ENCODE data around the gene FGFR3. TPM values are rescaled to one million over a fixed set of nuclear protein-coding genes. Genes with fewer than 3 reads are reported as not detected.

Gene FGFR3
- total and polyA plus RNA-seq, 11 donors = 1.1 to 4.6 (median 2.3) TPM

DNA sequence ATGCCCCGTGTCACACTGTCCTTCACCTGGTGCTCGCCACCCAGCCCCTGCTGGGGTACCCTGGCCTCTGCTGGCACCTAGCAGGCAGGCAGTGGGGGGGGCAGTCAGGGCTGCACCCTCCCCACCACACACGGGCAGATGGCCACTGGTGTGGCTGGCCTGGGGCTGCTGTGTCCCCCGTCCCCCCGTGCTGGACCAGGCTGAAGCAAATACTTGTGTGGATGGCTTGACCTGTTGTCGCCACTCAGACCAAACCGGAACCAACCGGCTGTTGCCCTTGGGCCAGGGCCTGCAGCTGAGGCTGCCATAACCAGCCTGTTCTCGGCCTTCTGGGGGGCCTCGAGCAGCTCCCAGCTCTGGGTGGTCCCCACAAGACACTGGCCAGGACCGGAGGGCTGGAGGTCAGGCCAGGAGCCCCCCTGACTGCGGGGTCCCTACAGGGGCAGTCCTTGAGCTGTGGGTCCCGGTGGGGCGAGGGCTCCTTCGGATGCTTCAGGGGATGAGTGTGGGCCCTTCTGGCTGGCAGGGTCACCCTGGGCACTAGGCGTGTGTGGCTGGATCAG lies 4.3 kb downstream of the FGFR3 start:
- Histone ChIP-seq H3K27ac (no peak overlapping the region), H3K4me1 (peaks cover 0 to 35% (median 14%) of the 10 kb centered on the region in 12 donors), H3K4me3 (no peak overlapping the region), H3K36me3 (no peaks in the 10 kb centered on the region), H3K9me3 (no peaks in the 10 kb centered on the region), H3K27me3 (peaks cover 19 to 44% (median 31%) of the 10 kb centered on the region in 9 donors)
- TF ChIP-seq, protein P1, sequence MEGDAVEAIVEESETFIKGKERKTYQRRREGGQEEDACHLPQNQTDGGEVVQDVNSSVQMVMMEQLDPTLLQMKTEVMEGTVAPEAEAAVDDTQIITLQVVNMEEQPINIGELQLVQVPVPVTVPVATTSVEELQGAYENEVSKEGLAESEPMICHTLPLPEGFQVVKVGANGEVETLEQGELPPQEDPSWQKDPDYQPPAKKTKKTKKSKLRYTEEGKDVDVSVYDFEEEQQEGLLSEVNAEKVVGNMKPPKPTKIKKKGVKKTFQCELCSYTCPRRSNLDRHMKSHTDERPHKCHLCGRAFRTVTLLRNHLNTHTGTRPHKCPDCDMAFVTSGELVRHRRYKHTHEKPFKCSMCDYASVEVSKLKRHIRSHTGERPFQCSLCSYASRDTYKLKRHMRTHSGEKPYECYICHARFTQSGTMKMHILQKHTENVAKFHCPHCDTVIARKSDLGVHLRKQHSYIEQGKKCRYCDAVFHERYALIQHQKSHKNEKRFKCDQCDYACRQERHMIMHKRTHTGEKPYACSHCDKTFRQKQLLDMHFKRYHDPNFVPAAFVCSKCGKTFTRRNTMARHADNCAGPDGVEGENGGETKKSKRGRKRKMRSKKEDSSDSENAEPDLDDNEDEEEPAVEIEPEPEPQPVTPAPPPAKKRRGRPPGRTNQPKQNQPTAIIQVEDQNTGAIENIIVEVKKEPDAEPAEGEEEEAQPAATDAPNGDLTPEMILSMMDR (IDR thresholded peaks at IDR 0.05) = no peak
- TF ChIP-seq POLR2A (IDR thresholded peaks at IDR 0.05) = no peak
- intact Hi-C loops (cut with DNase I) = loop anchor here in 2 of 10 donors (5.0 to 10.0 kb wide), 2 partner anchors 40 to 57 kb away; partner anchors contain the start of gene LETM1 (in 1 of the 2)
- ATAC-seq (no peak), DNase-seq (no peak)
- WGBS, 4 donors = 83 to 96% (median 90%) methylated on average over 9 to 16 of the region's 16 CpGs

DNA sequence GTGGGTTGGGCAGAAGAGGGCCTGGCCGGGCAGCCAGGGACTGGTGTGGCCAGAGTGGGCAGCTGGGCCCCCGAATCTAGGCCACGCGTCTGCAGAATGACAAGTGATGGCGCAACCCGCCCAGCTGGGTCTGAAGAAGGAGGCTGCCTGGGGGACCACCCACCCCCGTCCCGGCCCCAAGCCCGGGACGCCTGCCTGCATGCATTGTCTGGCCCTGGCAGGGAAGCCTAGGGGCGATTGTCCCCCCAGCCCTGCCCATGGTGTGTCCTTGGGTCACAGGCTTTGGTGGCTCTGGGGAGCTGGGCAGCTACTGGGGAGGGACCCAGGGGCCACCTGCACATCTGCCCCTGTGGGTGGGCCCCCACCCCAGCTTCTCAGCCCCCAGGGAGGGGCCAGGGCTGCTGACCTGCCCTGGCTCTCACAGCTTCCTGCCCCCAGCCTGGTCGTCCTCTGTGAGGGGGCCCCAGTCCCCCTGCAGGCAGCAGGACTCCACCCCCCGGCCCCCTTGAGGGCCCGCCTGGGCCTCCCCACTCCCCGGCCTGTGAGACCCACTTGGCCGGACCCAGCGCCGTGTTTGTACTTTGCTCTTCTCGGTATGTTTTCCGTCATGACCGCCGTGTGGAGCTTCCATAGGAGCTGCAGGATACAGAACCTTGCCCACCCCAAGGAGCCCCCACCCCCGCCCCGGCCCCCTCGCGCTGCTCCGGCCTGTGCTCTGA lies 4.9 kb downstream of the FGFR3 start:
- WGBS, 4 donors = 88 to 91% (median 90%) methylated on average over 16 to 27 of the region's 27 CpGs
- Histone ChIP-seq H3K27me3 (peaks cover 19 to 44% (median 31%) of the 10 kb centered on the region in 9 donors), H3K27ac (no peak overlapping the region), H3K36me3 (no peaks in the 10 kb centered on the region), H3K4me3 (no peak overlapping the region), H3K4me1 (peaks cover 0 to 29% (median 14%) of the 10 kb centered on the region in 12 donors), H3K9me3 (no peaks in the 10 kb centered on the region)
- TF ChIP-seq POLR2A (IDR thresholded peaks at IDR 0.05) = no peak
- TF ChIP-seq, protein P1 (IDR thresholded peaks at IDR 0.05) = no peak
- ATAC-seq (no peak), DNase-seq (no peak)
- intact Hi-C loops (cut with DNase I) = loop anchor here in 2 of 10 donors (5.0 to 10.0 kb wide), 2 partner anchors 41 to 57 kb away; partner anchors contain the start of gene LETM1 (in 1 of the 2)

DNA sequence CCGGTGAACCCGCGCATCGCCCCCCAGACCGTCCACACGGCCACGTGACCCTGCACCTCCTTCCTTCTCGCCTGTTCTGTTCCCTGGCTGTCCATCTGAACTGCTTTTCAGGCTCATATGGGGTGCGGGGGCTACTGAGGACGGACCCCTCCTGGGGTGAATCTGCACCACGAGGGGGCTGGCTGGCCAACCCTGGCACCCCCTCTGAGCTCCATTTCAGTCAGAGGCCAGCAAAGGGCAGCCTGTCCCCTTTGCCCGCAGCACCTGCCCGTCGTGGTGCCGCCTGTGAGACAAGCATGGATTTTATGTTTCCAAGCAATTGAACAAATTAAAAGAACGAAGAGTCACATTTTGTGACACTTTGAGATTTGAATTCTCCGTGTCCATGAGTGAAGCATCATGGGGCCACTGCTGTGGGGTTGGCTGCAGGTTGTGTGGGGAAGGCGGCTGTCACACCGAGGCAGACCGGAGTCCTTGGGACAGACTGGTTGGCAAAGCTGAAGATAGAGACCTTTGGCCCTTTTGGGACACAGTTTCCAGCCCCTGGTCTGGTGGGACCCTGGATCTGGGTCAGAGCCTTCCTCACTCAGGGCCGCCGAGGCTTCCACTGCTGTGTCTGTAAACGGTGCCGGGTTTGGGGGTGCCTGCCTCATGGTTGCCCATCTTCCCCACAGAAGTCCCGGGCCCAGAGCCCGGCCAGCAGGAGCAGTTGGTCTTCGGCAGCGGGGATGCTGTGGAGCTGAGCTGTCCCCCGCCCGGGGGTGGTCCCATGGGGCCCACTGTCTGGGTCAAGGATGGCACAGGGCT lies 5.7 kb downstream of the FGFR3 start:
- DNase-seq = no peak
- no peak overlapping the region for H3K27ac ChIP-seq
- H3K9me3 ChIP-seq = no peaks in the 10 kb centered on the region
- H3K36me3 ChIP-seq = no peaks in the 10 kb centered on the region
- WGBS, 4 donors = 89 to 93% (median 90%) methylated on average over 23 to 30 of the region's 30 CpGs
- H3K4me3 ChIP-seq = no peak overlapping the region
- no peak for TF ChIP-seq POLR2A (IDR thresholded peaks at IDR 0.05)
- TF ChIP-seq, protein P1 (IDR thresholded peaks at IDR 0.05) = no peak
- H3K4me1 ChIP-seq = peaks cover 0 to 22% (median 14%) of the 10 kb centered on the region in 12 donors
- intact Hi-C loops (cut with DNase I) = loop anchor here in 2 of 10 donors (5.0 to 10.0 kb wide), 2 partner anchors 41 to 56 kb away; partner anchors contain the start of gene LETM1 (in 1 of the 2)
- no peak for ATAC-seq
- H3K27me3 ChIP-seq = peaks cover 19 to 43% (median 30%) of the 10 kb centered on the region in 9 donors

Data from heart left ventricle (tissue), 16 donors.